Measurements from ENCODE around the gene SOD2. TPM values are rescaled to one million over a fixed set of nuclear protein-coding genes. Genes with fewer than 3 reads are reported as not detected.

SOD2 gene
- total and polyA plus RNA-seq, 2 donors (not counting 1 experiment from before 2014, with no cell fraction given) = 96.1 to 1,311 TPM

DNA sequence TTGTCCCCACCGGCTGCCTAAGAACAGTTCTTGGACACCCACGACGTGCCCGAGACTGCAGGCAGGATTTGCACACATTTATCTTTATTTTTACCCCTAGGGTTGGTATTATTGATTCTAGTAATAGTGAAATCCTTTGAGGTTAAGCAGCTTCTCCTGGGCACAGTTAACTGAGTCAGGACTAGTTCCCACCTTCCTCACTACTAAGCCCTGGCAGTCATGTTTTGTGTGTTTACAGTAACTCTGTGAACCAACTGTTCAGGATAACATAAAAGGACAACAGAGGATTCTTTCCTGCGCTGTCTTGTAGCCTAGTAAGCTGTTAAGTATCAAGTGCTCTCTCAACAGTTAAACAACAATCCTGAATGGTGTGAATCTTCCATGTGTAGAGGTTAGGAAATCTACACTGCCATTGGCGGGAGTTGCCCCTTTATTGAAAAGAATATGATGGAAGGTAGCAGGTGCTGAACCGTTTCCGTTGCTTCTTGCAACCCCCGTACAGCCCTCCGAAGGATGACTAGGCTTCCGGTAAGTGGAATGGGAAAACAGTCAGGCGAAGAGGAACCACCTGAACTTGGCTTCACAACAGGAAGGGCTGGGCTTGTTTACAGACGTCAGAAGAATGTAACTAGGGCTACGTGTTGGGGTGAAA lies 979 bp upstream of the SOD2 start:
- H3K9me3 ChIP-seq (ENCODE audit: control insufficient read depth, insufficient read depth, low read depth, low read length) = no peaks in the 10 kb centered on the region
- peak in 1 of 2 donors; percentile 30 for DNase-seq (ENCODE audit: low read depth in 2 of 2)
- TF ChIP-seq, protein P1, sequence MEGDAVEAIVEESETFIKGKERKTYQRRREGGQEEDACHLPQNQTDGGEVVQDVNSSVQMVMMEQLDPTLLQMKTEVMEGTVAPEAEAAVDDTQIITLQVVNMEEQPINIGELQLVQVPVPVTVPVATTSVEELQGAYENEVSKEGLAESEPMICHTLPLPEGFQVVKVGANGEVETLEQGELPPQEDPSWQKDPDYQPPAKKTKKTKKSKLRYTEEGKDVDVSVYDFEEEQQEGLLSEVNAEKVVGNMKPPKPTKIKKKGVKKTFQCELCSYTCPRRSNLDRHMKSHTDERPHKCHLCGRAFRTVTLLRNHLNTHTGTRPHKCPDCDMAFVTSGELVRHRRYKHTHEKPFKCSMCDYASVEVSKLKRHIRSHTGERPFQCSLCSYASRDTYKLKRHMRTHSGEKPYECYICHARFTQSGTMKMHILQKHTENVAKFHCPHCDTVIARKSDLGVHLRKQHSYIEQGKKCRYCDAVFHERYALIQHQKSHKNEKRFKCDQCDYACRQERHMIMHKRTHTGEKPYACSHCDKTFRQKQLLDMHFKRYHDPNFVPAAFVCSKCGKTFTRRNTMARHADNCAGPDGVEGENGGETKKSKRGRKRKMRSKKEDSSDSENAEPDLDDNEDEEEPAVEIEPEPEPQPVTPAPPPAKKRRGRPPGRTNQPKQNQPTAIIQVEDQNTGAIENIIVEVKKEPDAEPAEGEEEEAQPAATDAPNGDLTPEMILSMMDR (conservative IDR thresholded peaks at IDR 0.05 in 1 of 2, IDR thresholded peaks at IDR 0.05 in 1 of 2; ENCODE audit: low read depth in 1 of 2, low read length in 2 of 2) = no peak
- H3K27me3 ChIP-seq (ENCODE audit: control insufficient read depth, insufficient read depth, low read length) = no peaks in the 10 kb centered on the region
- peak overlapping the region; percentile 67 for H2AFZ ChIP-seq (ENCODE audit: low read length)
- H3K4me3 ChIP-seq (replicated peaks in 1 of 4; ENCODE audit: control extremely low read depth in 1 of 4, insufficient read depth in 1 of 4, low read depth in 3 of 4, low read length in 4 of 4) = peak overlapping the region; percentile 55 to 76 (median 68)
- H3K79me2 ChIP-seq (ENCODE audit: control insufficient read depth, insufficient read depth, low read length) = peaks cover 15% of the 10 kb centered on the region
- no peaks in the 10 kb centered on the region for H3K36me3 ChIP-seq (ENCODE audit: control insufficient read depth, insufficient read depth, low read length)
- no peaks in the 10 kb centered on the region for H4K20me1 ChIP-seq (ENCODE audit: control insufficient read depth, extremely low read depth, insufficient read depth, low read length)
- H3K9ac ChIP-seq (ENCODE audit: insufficient read depth, low read length) = peak overlapping the region; percentile 83
- H3K4me1 ChIP-seq (ENCODE audit: control insufficient read depth, extremely low read depth, insufficient read depth, low read length) = peaks cover 8% of the 10 kb centered on the region
- peak overlapping the region; percentile 89 for H3K27ac ChIP-seq (ENCODE audit: insufficient read depth, low read length)
- peak overlapping the region; percentile 96 for H3K4me2 ChIP-seq (ENCODE audit: extremely low read depth, insufficient read depth, low read length)

DNA sequence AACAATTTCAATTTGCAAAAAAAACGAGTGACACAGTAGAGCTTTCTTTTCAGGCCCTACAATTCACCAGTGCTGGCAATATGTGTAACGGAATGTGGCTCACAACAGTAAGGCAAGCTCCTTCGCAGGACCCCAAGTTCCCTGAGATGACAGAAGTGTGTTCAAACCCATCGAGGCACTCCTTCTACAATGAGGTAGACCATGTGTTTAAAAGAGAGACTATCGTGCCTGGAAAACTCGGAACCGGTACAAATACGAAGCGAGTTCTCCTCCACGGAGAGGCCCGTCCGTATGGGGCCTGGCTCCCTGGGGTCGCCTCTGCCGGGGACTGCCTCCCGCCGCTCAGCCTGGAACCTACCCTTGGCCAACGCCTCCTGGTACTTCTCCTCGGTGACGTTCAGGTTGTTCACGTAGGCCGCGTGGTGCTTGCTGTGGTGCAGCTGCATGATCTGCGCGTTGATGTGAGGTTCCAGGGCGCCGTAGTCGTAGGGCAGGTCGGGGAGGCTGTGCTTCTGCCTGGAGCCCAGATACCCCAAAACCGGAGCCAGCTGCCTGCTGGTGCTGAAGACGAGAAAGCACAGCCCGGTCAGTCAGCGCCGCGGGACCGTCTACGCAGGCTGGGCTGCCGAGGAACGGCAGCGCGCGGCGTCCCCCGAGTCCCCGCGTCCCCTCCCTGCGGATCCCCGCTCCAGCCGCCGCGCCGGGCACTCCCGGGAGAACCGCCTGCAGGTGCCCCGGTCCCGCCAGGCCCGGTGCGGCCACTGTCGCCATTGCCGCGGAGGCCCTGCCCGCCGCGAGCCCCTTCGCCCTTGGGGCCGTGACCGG lies 526 bp downstream of the SOD2 start:
- H2AFZ ChIP-seq (ENCODE audit: low read length) = peak overlapping the region; percentile 67
- no peaks in the 10 kb centered on the region for H3K27me3 ChIP-seq (ENCODE audit: control insufficient read depth, insufficient read depth, low read length)
- no peaks in the 10 kb centered on the region for H3K36me3 ChIP-seq (ENCODE audit: control insufficient read depth, insufficient read depth, low read length)
- peak; percentile 47 to 60 for DNase-seq (ENCODE audit: low read depth in 2 of 2)
- peaks cover 8% of the 10 kb centered on the region for H3K4me1 ChIP-seq (ENCODE audit: control insufficient read depth, extremely low read depth, insufficient read depth, low read length)
- TF ChIP-seq, protein P1 (conservative IDR thresholded peaks at IDR 0.05 in 1 of 2, IDR thresholded peaks at IDR 0.05 in 1 of 2; ENCODE audit: low read depth in 1 of 2, low read length in 2 of 2) = no peak
- no peak for TF ChIP-seq EZH2 (IDR thresholded peaks at IDR 0.05; ENCODE audit: low read length, missing control alignments)
- H3K4me3 ChIP-seq (replicated peaks in 1 of 4; ENCODE audit: control extremely low read depth in 1 of 4, insufficient read depth in 1 of 4, low read depth in 3 of 4, low read length in 4 of 4) = peak overlapping the region; percentile 70 to 93 (median 80)
- no peaks in the 10 kb centered on the region for H3K9me3 ChIP-seq (ENCODE audit: control insufficient read depth, insufficient read depth, low read depth, low read length)
- H3K4me2 ChIP-seq (ENCODE audit: extremely low read depth, insufficient read depth, low read length) = peak overlapping the region; percentile 65
- peak overlapping the region; percentile 83 for H3K9ac ChIP-seq (ENCODE audit: insufficient read depth, low read length)
- H3K79me2 ChIP-seq (ENCODE audit: control insufficient read depth, insufficient read depth, low read length) = peaks cover 21% of the 10 kb centered on the region
- peak overlapping the region; percentile 89 for H3K27ac ChIP-seq (ENCODE audit: insufficient read depth, low read length)
- H4K20me1 ChIP-seq (ENCODE audit: control insufficient read depth, extremely low read depth, insufficient read depth, low read length) = no peaks in the 10 kb centered on the region

DNA sequence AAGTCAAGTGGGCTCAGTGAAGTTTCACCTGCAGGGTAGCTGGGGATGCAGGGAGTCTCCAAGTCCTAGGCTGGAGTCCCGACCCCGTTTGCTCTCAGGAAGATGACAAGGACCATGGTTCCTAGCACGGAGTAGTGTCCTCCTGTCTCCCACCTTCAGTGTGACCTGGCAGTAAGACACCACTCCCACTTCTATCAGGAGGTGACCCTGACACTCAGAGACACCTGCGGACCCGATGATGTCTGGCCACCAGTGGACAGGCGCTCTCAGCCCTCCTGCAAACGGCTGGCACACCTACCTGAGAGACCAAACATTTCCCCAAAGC lies 1.1 kb downstream of the SOD2 start:
- Histone ChIP-seq H3K27me3 (ENCODE audit: control insufficient read depth, insufficient read depth, low read length) (no peaks in the 10 kb centered on the region), H3K9ac (ENCODE audit: insufficient read depth, low read length) (no peak overlapping the region), H3K4me1 (ENCODE audit: control insufficient read depth, extremely low read depth, insufficient read depth, low read length) (peaks cover 8% of the 10 kb centered on the region), H3K9me3 (ENCODE audit: control insufficient read depth, insufficient read depth, low read depth, low read length) (no peaks in the 10 kb centered on the region), H3K27ac (ENCODE audit: insufficient read depth, low read length) (peak overlapping the region; percentile 89), H3K79me2 (ENCODE audit: control insufficient read depth, insufficient read depth, low read length) (peaks cover 21% of the 10 kb centered on the region), H3K36me3 (ENCODE audit: control insufficient read depth, insufficient read depth, low read length) (peaks cover 3% of the 10 kb centered on the region), H3K4me3 (replicated peaks in 1 of 4; ENCODE audit: control extremely low read depth in 1 of 4, insufficient read depth in 1 of 4, low read depth in 3 of 4, low read length in 4 of 4) (peak overlapping the region; percentile 70 to 93 (median 80)), H2AFZ (ENCODE audit: low read length) (no peak overlapping the region), H3K4me2 (ENCODE audit: extremely low read depth, insufficient read depth, low read length) (peak overlapping the region; percentile 65), H4K20me1 (ENCODE audit: control insufficient read depth, extremely low read depth, insufficient read depth, low read length) (no peaks in the 10 kb centered on the region)
- no peak for DNase-seq (ENCODE audit: low read depth in 2 of 2)
- TF ChIP-seq, protein P1 (conservative IDR thresholded peaks at IDR 0.05 in 1 of 2, IDR thresholded peaks at IDR 0.05 in 1 of 2; ENCODE audit: low read depth in 1 of 2, low read length in 2 of 2) = no peak
- no peak for TF ChIP-seq EZH2 (IDR thresholded peaks at IDR 0.05; ENCODE audit: low read length, missing control alignments)
